GM21447 (cell line): Measurements from ENCODE around the gene C17orf107.

Experiments used
- ATAC-seq: cut with Tn5 transposase; IDR thresholded peaks from one replicate; pipeline ENCODE4 v1.9.1; 2021; ENCODE audit not compliant: unreplicated experiment

C17orf107 gene

GRCh38 chr17:4872786-4873185 lies 26.6 kb upstream of the C17orf107 start:
- ATAC-seq: no peak

GRCh38 chr17:4877089-4877488 lies 22.2 kb upstream of the C17orf107 start:
- ATAC-seq: no peak

GRCh38 chr17:4879601-4880000 lies 19.7 kb upstream of the C17orf107 start:
- no peak for ATAC-seq

GRCh38 chr17:4880857-4881256 lies 18.5 kb upstream of the C17orf107 start:
- ATAC-seq: no peak

- no peak for ATAC-seq
Observed at GRCh38 chr17:4881761-4882555, 17.4 kb upstream of the C17orf107 start.

- no peak for ATAC-seq
Observed at GRCh38 chr17:4884489-4884888, 14.8 kb upstream of the C17orf107 start.

- ATAC-seq: no peak
Observed at GRCh38 chr17:4886830-4887229, 12.5 kb upstream of the C17orf107 start.

GRCh38 chr17:4887581-4887980 lies 11.8 kb upstream of the C17orf107 start:
- ATAC-seq: no peak

GRCh38 chr17:4891411-4892410 lies 7.6 kb upstream of the C17orf107 start:
- ATAC-seq: no peak

GRCh38 chr17:4892499-4893221 lies 6.7 kb upstream of the C17orf107 start:
- ATAC-seq: no peak

GRCh38 chr17:4893272-4893671 lies 6.1 kb upstream of the C17orf107 start:
- no peak for ATAC-seq

- no peak for ATAC-seq
Observed at GRCh38 chr17:4893721-4894560, 5.4 kb upstream of the C17orf107 start.

GRCh38 chr17:4895121-4895520 lies 4.2 kb upstream of the C17orf107 start:
- no peak for ATAC-seq

- ATAC-seq: no peak
Observed at GRCh38 chr17:4895657-4896331, 3.5 kb upstream of the C17orf107 start.

GRCh38 chr17:4896332-4897197 lies 2.8 kb upstream of the C17orf107 start:
- ATAC-seq: no peak

GRCh38 chr17:4897198-4897687 lies 2.1 kb upstream of the C17orf107 start:
- no peak for ATAC-seq

GRCh38 chr17:4897785-4898184 lies 1.6 kb upstream of the C17orf107 start:
- ATAC-seq: no peak

- no peak for ATAC-seq
Observed at GRCh38 chr17:4898351-4898750, 985 bp upstream of the C17orf107 start.

- no peak for ATAC-seq
Observed at GRCh38 chr17:4898927-4899326, 409 bp upstream of the C17orf107 start.
